ENCODE results near the gene CCDC87. TPM values are rescaled to one million over a fixed set of nuclear protein-coding genes. Genes with fewer than 3 reads are reported as not detected.

The CCDC87 gene
- total RNA-seq, 1 experiment from 2014 or later = 1.1 TPM

DNA sequence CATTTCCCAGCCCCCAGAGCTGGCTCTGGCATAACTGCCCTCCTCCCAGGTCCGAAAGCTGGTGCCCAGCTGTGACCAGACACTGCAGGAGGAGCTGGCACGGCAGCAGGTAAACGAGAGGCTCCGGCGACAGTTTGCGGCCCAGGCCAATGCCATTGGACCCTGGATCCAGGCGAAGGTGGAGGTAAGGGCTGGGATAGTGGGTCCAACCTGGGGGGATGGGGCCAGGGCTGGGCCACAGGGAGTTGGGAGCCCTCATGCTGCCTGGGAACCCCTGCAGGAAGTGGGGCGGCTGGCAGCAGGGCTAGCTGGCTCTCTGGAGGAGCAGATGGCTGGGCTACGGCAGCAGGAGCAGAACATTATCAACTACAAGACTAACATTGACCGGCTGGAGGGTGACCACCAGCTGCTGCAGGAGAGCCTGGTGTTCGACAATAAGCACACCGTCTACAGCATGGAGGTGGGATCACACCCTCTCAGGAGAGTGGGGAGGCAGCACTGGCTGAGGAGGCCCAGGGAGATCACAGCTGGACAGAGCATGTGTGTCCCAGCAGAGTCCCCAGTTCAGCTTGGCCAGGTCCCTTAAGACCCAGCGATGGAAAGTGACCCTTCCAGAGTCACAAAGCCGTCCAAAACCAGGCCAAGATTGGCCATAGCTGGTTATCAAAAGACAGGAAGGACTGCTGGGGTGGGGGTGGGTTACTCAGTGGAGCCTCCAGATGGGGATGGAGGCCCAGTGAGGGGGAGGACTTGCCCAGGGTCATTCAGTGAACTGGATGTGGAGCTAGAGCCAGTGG, 31.5 kb downstream of the CCDC87 start:
- no peak overlapping the region for H2AFZ ChIP-seq (ENCODE audit: low read length)
- H2BK20ac ChIP-seq (ENCODE audit: low read depth, low read length, poor library complexity, severe bottlenecking) = no peak overlapping the region
- H2BK120ac ChIP-seq (ENCODE audit: low read depth, low read length, poor library complexity, severe bottlenecking) = no peak overlapping the region
- H3K9ac ChIP-seq (ENCODE audit: extremely low read depth, insufficient read length, low read length) = no peak overlapping the region
- no peak overlapping the region for H3K14ac ChIP-seq (ENCODE audit: insufficient read depth, low read length)
- no peak overlapping the region for H3K4ac ChIP-seq (ENCODE audit: low read depth, low read length)
- H3K27ac Mint-ChIP-seq = no peak overlapping the region
- no peak overlapping the region for H2BK15ac ChIP-seq (ENCODE audit: low read depth, low read length)
- H3K4me2 ChIP-seq (ENCODE audit: insufficient read depth, insufficient read length, low read length) = no peak overlapping the region
- no peaks in the 10 kb centered on the region for H3K9me3 ChIP-seq (ENCODE audit: control insufficient read depth, low read depth, low read length)
- H3K79me1 ChIP-seq (ENCODE audit: insufficient read depth, low read depth, low read length, poor library complexity, severe bottlenecking) = no peaks in the 10 kb centered on the region
- H3K18ac ChIP-seq (ENCODE audit: insufficient read length, low read depth, low read length) = no peak overlapping the region
- H3K79me2 ChIP-seq (ENCODE audit: insufficient read depth, low read length) = no peaks in the 10 kb centered on the region
- H4K20me1 ChIP-seq (ENCODE audit: control insufficient read depth, insufficient read depth, insufficient read length) = no peaks in the 10 kb centered on the region
- TF ChIP-seq, protein P1, sequence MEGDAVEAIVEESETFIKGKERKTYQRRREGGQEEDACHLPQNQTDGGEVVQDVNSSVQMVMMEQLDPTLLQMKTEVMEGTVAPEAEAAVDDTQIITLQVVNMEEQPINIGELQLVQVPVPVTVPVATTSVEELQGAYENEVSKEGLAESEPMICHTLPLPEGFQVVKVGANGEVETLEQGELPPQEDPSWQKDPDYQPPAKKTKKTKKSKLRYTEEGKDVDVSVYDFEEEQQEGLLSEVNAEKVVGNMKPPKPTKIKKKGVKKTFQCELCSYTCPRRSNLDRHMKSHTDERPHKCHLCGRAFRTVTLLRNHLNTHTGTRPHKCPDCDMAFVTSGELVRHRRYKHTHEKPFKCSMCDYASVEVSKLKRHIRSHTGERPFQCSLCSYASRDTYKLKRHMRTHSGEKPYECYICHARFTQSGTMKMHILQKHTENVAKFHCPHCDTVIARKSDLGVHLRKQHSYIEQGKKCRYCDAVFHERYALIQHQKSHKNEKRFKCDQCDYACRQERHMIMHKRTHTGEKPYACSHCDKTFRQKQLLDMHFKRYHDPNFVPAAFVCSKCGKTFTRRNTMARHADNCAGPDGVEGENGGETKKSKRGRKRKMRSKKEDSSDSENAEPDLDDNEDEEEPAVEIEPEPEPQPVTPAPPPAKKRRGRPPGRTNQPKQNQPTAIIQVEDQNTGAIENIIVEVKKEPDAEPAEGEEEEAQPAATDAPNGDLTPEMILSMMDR (conservative IDR thresholded peaks at IDR 0.05) = no peak
- no peak overlapping the region for H4K8ac ChIP-seq (replicated peaks; ENCODE audit: insufficient read length, low read depth, low read length)
- peaks cover 2% of the 10 kb centered on the region for H3K23me2 ChIP-seq (ENCODE audit: insufficient read length, low read depth, low read length, poor library complexity, severe bottlenecking)
- H3K9me3 Mint-ChIP-seq = no peaks in the 10 kb centered on the region
- no peak overlapping the region for H3K27ac ChIP-seq (ENCODE audit: insufficient read length, low read depth, low read length)
- H3K27me3 ChIP-seq (ENCODE audit: insufficient read depth, low read length) = no peaks in the 10 kb centered on the region
- H3K36me3 Mint-ChIP-seq (ENCODE audit: insufficient read depth in 1 of 3, low read depth in 3 of 3) = peaks cover 17 to 72% (median 67%) of the 10 kb centered on the region in 3 experiments
- no peak overlapping the region for H4K91ac ChIP-seq (ENCODE audit: insufficient read length, low read depth, low read length)
- WGBS (ENCODE audit: extremely low coverage, insufficient read length, low lambda C conversion rate) = no CpG with 5 or more reads among the region's 14 CpGs
- H2AK5ac ChIP-seq (ENCODE audit: insufficient read length, low read length) = no peak overlapping the region
- H3K27me3 Mint-ChIP-seq (ENCODE audit: low read depth) = peaks cover 2% of the 10 kb centered on the region
- H3K23ac ChIP-seq (ENCODE audit: insufficient read length, low read depth, low read length) = no peak overlapping the region
- no peak overlapping the region for H3K56ac ChIP-seq (ENCODE audit: insufficient read length, low read depth, low read length)
- no peak overlapping the region for H3K4me3 Mint-ChIP-seq
- H4K5ac ChIP-seq (ENCODE audit: insufficient read length, low read depth, low read length) = no peak overlapping the region
- no peak for DNase-seq
- no peak overlapping the region for H2BK5ac ChIP-seq (ENCODE audit: insufficient read length, low read length)
- no peaks in the 10 kb centered on the region for H3K4me1 ChIP-seq (ENCODE audit: insufficient read depth, low read length)
- H3K4me1 Mint-ChIP-seq = peaks cover 6 to 8% of the 10 kb centered on the region in 2 experiments
- H3T11ph ChIP-seq (ENCODE audit: low read length) = no peak overlapping the region
- no peak overlapping the region for H2BK12ac ChIP-seq (ENCODE audit: insufficient read length, low read depth, low read length)

All from H9 (cell line).